ENCODE data around the gene FGB. TPM values are rescaled to one million over a fixed set of nuclear protein-coding genes. Genes with fewer than 3 reads are reported as not detected.

FGB gene
- total and polyA plus RNA-seq, 2 of the 13 experiments (the other 11 are each of a cell fraction or from before 2014, with no cell fraction given), result 226 to 784 TPM

DNA sequence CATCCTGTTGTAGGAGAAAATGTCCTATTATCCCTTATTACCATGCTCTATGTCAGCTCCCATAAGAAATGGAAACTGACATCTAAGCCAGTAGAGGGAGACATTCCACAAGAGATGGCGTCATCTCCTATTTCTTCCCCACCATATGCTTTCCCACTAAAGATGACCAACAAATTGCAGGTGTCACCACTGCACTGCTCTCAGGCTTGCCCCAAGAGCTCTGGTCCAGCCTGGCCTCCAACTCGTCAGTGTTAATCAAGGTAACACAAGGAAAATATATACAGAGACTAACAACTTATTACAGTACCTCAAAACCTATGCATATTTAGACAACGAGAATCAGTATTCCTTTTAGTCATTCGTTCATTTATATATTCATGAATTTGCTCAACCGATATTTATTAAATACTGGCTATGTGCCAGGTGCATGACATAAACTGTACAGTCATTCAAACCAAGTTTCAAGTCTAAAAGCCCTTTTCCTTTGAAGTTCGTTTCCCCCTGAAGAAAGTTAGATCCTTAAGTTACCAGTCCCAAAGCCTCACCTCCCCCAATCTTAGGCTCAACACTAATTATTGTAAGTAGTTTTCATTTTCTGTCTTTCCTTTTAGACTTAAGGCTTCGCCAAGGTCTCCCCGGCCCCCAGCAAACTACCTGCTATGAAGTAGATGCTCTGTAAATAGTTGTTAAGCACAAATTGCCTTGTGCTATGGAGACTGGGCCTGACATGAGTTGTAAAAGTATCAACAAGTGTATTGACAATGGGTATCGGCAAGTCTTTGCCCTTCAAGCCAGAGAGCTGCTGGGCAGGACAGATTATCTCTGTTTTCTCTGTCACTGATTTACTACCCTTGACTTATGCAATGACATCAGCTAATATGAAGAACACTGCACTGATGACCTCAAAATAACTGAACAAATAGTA, 3.1 kb upstream of the FGB start (continued):
- TF ChIP-seq, protein P1, sequence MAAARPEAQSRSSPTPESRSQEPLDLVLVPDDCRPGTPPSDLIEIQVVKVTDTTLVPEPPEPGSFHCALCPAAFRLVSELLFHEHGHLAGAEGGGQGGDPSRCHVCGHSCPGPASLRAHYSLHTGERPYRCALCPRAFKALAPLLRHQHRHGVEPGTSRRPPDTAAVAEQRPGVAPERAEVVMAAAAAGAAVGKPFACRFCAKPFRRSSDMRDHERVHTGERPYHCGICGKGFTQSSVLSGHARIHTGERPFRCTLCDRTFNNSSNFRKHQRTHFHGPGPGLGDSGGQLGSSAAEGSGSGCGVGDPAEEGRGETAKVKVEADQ (CRISPR knock-in tag; IDR thresholded peaks at IDR 0.05; ENCODE audit: borderline replicate concordance), result no peak
- TF ChIP-seq FOXK2 (IDR thresholded peaks at IDR 0.05), result peak; percentile 81
- no peak for TF ChIP-seq THAP8 (CRISPR knock-in tag; IDR thresholded peaks at IDR 0.05; ENCODE audit: borderline replicate concordance)
- peak; percentile 91 for TF ChIP-seq FOSL2 (CRISPR knock-in tag; IDR thresholded peaks at IDR 0.05)
- TF ChIP-seq, protein P2, sequence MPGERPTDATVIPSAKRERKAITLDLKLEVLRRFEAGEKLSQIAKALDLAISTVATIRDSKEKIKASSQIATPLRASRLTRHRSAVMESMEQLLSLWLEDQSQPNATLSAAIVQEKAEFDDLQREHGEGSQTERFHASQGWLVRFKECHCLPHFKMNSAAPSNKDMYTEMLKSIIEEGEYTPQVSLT (CRISPR knock-in tag; IDR thresholded peaks at IDR 0.05; ENCODE audit: borderline replicate concordance, low read depth), result no peak
- TF ChIP-seq NPAS2 (CRISPR knock-in tag; IDR thresholded peaks at IDR 0.05; ENCODE audit: borderline replicate concordance), result no peak
- peak; percentile 84; the same call in 1 of the 2 replicates for TF ChIP-seq ZKSCAN8 (CRISPR knock-in tag; IDR thresholded peaks at IDR 0.05; ENCODE audit: borderline replicate concordance)
- peak; percentile 67; the same call in 1 of the 2 replicates for TF ChIP-seq ZNF331 (CRISPR knock-in tag; IDR thresholded peaks at IDR 0.05)
- TF ChIP-seq BCL6 (CRISPR knock-in tag; IDR thresholded peaks at IDR 0.05), result peak; percentile 96
- peak; percentile 97 for TF ChIP-seq MIER3 (CRISPR knock-in tag; IDR thresholded peaks at IDR 0.05; ENCODE audit: borderline replicate concordance)
- TF ChIP-seq, protein P3, sequence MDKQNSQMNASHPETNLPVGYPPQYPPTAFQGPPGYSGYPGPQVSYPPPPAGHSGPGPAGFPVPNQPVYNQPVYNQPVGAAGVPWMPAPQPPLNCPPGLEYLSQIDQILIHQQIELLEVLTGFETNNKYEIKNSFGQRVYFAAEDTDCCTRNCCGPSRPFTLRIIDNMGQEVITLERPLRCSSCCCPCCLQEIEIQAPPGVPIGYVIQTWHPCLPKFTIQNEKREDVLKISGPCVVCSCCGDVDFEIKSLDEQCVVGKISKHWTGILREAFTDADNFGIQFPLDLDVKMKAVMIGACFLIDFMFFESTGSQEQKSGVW (CRISPR knock-in tag; IDR thresholded peaks at IDR 0.05; ENCODE audit: borderline replicate concordance), result no peak
- no peak for TF ChIP-seq RNF2 (conservative IDR thresholded peaks at IDR 0.05; ENCODE audit: low read depth)
- TF ChIP-seq, protein P4, sequence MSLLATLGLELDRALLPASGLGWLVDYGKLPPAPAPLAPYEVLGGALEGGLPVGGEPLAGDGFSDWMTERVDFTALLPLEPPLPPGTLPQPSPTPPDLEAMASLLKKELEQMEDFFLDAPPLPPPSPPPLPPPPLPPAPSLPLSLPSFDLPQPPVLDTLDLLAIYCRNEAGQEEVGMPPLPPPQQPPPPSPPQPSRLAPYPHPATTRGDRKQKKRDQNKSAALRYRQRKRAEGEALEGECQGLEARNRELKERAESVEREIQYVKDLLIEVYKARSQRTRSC (CRISPR knock-in tag; IDR thresholded peaks at IDR 0.05; ENCODE audit: low read depth), result no peak
- peak; percentile 68; the same call in 1 of the 2 replicates for TF ChIP-seq ZNF12 (CRISPR knock-in tag; IDR thresholded peaks at IDR 0.05)
- TF ChIP-seq XBP1 (CRISPR knock-in tag; IDR thresholded peaks at IDR 0.05), result no peak
- TF ChIP-seq, protein P5, sequence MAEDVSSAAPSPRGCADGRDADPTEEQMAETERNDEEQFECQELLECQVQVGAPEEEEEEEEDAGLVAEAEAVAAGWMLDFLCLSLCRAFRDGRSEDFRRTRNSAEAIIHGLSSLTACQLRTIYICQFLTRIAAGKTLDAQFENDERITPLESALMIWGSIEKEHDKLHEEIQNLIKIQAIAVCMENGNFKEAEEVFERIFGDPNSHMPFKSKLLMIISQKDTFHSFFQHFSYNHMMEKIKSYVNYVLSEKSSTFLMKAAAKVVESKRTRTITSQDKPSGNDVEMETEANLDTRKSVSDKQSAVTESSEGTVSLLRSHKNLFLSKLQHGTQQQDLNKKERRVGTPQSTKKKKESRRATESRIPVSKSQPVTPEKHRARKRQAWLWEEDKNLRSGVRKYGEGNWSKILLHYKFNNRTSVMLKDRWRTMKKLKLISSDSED (CRISPR knock-in tag; IDR thresholded peaks at IDR 0.05), result no peak
- TF ChIP-seq ZNF850 (CRISPR knock-in tag; conservative IDR thresholded peaks at IDR 0.05), result peak; percentile 65; the same call in 1 of the 2 replicates
- TF ChIP-seq ZNF282 (IDR thresholded peaks at IDR 0.05; ENCODE audit: partially characterized antibody), result no peak
- peak; percentile 41 for TF ChIP-seq RBFOX2 (IDR thresholded peaks at IDR 0.05; ENCODE audit: low read depth, low read length)
- no peak for TF ChIP-seq ZNF383 (CRISPR knock-in tag; IDR thresholded peaks at IDR 0.05; ENCODE audit: borderline replicate concordance)
- no peak for TF ChIP-seq ZSCAN20 (CRISPR knock-in tag; IDR thresholded peaks at IDR 0.05; ENCODE audit: borderline replicate concordance)
- 0 out of 2 replicates have a peak, but pooled peaks have one; percentile 57 for TF ChIP-seq ARNTL (CRISPR knock-in tag; IDR thresholded peaks at IDR 0.05)
- TF ChIP-seq NFKB2 (CRISPR knock-in tag; IDR thresholded peaks at IDR 0.05; ENCODE audit: borderline replicate concordance), result no peak
